ENCODE data around the gene SCN2B.

GRCh38 chr11:118153516-118153915 is 22.9 kb downstream of the SCN2B start:
- TF ChIP-seq CTCF (conservative IDR thresholded peaks at IDR 0.05; ENCODE audit: low read depth, low read length) (no peak), POLR2A (IDR thresholded peaks at IDR 0.05; ENCODE audit: low read depth, low read length) (no peak), RAD21 (IDR thresholded peaks at IDR 0.05; ENCODE audit: low read length) (no peak), RFX5 (IDR thresholded peaks at IDR 0.05; ENCODE audit: low read depth, low read length) (no peak), MXI1 (IDR thresholded peaks at IDR 0.05; ENCODE audit: borderline replicate concordance, low read depth, low read length) (no peak), MAFK (IDR thresholded peaks at IDR 0.05; ENCODE audit: low read depth, low read length) (no peak), SMC3 (IDR thresholded peaks at IDR 0.05; ENCODE audit: low read depth, low read length) (no peak), CEBPB (IDR thresholded peaks at IDR 0.05; ENCODE audit: low read depth, low read length) (no peak), USF2 (IDR thresholded peaks at IDR 0.05; ENCODE audit: low read depth, low read length) (no peak), ELK1 (IDR thresholded peaks at IDR 0.05; ENCODE audit: borderline replicate concordance, low read depth, low read length) (no peak), MAZ (IDR thresholded peaks at IDR 0.05; ENCODE audit: borderline replicate concordance, low read depth, low read length) (no peak), FOS (IDR thresholded peaks at IDR 0.05; ENCODE audit: low read depth, low read length) (no peak), RCOR1 (IDR thresholded peaks at IDR 0.05; ENCODE audit: insufficient replicate concordance, low read length) (no peak)

All from IMR-90 (cell line).